HPDE6-E6E7 (cell line): ENCODE results near the gene TAS2R1.
"Not testable (repeated sequence)": the region's sequence is repeated elsewhere in the genome, so short reads cannot be mapped to it uniquely, and the experiment has no call there.

ENCODE experiments used
- DNase-seq: peaks from one replicate; pipeline ENCODE4 v3.0.0; 2011; ENCODE audit warnings: missing footprints; ENCODE audit errors: extremely low spot score

Gene TAS2R1

GRCh38 chr5:9622971-9623421, 7.2 kb downstream of the TAS2R1 start:
- DNase-seq = no peak

GRCh38 chr5:9621379-9621903, 8.7 kb downstream of the TAS2R1 start:
- no peak for DNase-seq

- DNase-seq = no peak
Observed at GRCh38 chr5:9619331-9620092, 10.6 kb downstream of the TAS2R1 start.

DNA sequence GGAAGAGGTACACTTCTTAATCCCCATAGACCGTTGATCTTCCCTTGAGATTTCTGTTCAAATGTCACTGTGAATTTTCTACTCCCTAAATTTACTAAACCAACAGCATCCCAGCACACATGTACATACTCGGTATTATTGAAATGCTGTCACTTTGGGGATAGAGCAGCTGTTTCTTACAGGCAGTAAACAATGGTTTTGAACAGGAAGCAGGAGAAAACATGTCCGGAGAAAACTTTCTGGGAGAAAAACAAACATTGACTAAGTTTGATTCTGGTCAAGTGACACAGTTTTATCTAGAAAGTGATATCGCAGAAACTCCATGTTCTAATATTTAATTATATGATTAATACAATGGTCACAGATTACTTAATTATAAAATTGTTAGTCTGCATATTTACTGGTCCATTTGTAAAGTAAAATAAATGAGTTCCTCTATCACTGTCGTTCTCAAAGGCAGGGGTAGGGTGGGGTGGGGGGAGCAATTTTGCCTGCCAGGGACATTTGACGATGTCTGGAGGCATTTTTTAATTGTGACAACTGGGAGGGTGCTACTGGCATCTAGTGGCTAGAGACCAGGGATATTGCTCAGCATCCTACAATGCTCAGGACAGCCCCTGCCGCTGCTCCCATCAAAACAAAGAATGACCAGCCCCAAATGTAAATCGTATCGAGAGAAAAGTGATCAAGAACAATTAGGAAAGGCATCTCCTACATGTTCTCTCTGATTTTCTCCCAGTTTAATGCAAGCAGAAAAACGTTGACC, 12.2 kb downstream of the TAS2R1 start:
- DNase-seq = no peak

GRCh38 chr5:9617221-9617620, 12.9 kb downstream of the TAS2R1 start:
- no peak for DNase-seq

DNA sequence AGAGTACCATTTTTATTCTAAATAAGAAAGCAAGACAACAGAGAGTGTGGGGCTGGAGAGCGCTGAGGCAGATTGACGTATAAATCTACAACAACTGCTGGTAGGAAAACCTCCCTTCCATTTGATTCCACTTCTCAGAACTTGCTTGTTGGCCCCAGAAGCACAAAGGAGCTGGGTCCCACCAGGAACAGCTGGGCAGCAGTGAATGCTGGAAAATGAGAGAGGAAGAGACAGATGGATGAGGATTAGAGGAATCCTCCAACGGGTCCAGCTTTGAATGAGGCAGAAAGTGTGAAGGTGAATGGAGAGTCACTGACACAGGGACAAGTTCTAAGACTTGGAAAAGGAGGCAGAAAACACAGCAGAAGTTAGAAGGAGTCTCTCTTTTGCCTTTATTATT, 14.8 kb downstream of the TAS2R1 start:
- DNase-seq = no peak

DNA sequence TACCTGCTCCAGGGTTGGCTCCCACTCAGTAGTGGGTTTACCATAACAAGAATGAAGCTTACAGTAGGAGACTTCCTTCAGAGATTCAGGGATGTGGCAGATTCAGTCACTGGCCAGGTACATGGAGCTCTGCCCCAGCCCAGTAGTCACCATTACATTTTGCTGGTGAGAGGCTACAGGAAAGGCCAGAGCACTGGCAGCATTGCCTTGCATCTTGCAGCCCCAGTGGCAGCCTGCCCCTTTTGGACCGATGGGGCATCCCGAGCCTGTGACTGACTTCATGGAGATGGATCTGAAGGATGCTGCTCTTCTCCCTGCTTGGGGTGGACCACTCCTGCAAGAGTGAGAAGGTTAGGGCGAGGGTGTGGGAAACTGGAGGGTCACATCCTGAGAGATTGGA, 16.8 kb downstream of the TAS2R1 start:
- no peak for DNase-seq

- no peak for DNase-seq
Observed at GRCh38 chr5:9610969-9611368, 19.2 kb downstream of the TAS2R1 start.

DNA sequence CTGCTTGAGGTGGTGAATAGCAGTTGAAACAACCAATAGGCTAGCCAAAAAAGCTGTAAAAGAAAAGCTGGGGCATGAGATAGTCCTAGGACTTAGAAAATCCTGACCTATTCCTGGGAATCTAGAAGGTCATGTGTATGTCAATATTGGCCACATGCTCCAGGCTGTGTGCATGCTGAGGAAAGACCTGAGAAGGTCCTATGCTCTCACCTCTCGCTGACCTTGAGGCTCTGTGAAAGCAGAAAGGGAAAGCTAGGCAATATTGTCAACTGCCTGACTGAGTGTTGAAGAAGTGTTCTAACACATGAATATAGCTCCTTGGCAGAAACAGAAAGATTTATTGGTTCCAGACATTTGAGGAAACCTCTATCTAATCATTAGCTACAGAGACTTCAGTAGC, 19.8 kb downstream of the TAS2R1 start:
- no peak for DNase-seq

DNA sequence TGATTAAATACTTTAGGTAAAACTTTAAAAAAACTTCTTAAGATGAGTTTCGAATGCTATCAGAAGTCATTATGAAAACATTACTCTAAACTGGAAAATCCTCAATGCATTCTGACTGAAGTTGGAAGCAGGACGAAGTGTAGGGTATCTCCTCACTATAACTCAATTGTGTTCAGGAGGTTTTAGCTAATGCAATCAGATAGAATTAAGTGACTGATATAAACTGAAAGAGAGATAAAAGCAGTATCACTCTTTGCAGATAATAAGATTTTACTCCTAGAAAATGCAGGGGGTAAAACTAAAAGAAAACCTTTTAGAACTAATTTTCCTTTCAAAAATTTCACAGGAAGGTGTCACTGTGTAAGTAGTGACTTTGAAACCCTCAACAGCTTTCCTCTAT, 22.1 kb downstream of the TAS2R1 start:
- DNase-seq = no peak

- DNase-seq = no peak
Observed at GRCh38 chr5:9605041-9605838, 24.9 kb downstream of the TAS2R1 start.

GRCh38 chr5:9604416-9604815, 25.7 kb downstream of the TAS2R1 start:
- no peak for DNase-seq

- no peak for DNase-seq
Observed at GRCh38 chr5:9601055-9601739, 29.0 kb downstream of the TAS2R1 start.

- DNase-seq = no peak
Observed at GRCh38 chr5:9599391-9599790, 30.8 kb downstream of the TAS2R1 start.

DNA sequence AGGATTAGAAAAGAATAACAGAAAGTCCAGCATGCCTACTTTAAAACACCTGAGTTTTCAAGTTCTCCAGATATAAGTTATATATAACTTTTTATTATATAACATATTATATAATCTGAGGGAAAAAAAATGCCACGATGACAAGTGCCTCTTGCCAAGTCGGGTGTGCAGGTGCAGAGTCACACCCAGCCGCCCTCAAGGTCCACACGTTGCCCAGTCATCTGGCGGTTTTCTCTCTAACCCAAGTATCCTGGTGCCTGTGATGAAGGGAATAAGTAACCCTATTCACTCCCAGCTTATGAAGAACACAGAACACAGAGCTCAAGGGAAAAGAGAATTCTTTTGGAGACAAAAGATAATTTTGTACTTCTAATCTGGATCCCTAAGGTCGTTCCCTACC, 31.8 kb downstream of the TAS2R1 start:
- not testable (repeated sequence) for DNase-seq

GRCh38 chr5:9597322-9597721, 32.8 kb downstream of the TAS2R1 start:
- not testable (repeated sequence) for DNase-seq

DNA sequence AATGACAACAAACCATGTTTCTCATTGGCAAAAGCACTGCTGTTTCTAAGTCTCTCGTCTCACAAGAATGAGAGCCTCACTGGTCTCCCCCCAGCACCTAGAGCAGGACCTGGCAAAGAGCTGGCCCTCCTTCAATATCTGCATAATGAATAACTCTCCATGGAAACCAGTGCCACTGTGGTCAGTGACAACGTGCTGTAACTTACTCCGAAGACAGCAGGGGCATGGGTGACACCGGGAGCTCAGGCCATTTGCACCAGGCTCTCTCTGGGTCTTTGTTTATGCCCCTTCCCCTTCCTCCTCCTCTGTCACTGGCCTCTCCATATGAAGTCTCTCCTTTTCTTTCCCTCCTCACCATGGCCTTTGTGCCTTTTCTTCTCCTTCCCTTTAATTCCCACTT, 33.3 kb downstream of the TAS2R1 start:
- DNase-seq = no peak

DNA sequence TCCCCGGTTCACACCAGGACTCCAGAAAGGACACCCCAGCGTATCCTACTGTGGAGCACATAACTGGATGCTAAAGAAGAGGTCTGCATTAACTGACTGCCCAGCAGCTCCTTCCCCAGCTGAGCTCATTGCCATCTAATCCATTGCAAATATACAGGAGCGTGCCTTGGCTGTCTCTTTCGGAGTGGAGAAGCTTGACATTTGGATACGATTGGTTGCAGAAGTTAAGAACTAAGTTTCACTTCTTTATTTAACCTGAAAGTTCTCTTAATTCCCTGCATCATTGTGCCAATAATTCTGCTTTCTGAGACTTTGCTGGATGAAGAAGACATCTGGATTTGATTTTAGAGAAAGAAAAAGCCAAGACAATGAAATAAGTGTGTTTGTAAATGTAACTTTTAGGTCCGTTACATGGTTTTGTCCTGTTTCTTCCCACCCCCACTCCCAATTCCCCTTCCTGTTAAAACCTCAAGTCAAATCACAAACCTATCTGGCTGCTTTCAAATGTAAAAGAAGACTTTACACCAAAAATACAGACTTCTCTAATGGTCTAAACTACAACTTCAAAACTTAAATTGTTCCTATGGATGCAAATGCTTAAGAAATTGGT, 33.9 kb downstream of the TAS2R1 start:
- no peak for DNase-seq

DNA sequence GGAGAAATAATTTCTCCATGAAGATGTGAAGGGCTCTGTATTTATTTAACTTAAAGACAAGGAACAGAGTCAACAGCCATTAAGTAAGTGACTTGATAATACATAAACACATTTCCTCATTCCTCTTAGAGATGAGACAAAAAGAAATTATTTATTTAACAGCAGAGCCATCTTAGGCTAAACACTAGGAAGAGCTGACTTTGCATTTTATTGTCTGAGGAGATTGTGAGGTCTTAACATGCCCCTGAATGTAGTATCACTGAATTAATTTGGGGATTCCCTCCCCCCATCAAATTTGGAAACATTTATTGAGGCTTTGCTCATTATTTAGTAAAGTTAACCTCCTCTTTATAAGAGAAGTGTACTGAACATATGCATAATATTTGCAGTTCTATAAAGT, 35.2 kb downstream of the TAS2R1 start:
- DNase-seq = no peak

- no peak for DNase-seq
Observed at GRCh38 chr5:9589049-9589835, 40.9 kb downstream of the TAS2R1 start.
